HCT116 (cell line): ENCODE data around the gene LTBP1. TPM values are rescaled to one million over a fixed set of nuclear protein-coding genes. Genes with fewer than 3 reads are reported as not detected.

Source experiments
- ATAC-seq: fragments of 200-7000 bp; cut with Tn5 transposase; 2 replicates; pipeline ENCODE4 v1.9.1; 2020; ENCODE audit warnings: mild to moderate bottlenecking, moderate library complexity
- BruUV-seq: library from RNA; stranded (reverse); fragments of 400-500 nt; replicated peaks from 2 replicates; lab custom pipeline; 2021; lab: Mats Ljungman, UMichigan
- CTCF ChIA-PET: fragments of 300-600 bp; sonication (Branson Sonifier 250); formaldehyde crosslinking; loops from one replicate; lab custom pipeline; 2021; ENCODE audit warnings: antibody characterized with exemption; lab: Charles Lee
- POLR2A ChIA-PET: fragments of 300-600, 350-600 bp; sonication (Branson Sonifier 250); formaldehyde crosslinking; loops from one replicate; lab custom pipeline; 2021; ENCODE audit warnings: antibody characterized with exemption; lab: Charles Lee
- RAD21 ChIA-PET, 2 experiments: fragments of 300-600 bp; sonication (Branson Sonifier 250); formaldehyde crosslinking; loops; one replicate each; lab custom pipeline; 2023; ENCODE audit warnings: low total read pairs in 2 of 2; ENCODE audit not compliant: uncharacterized antibody in 2 of 2, unreplicated experiment in 2 of 2, low non-redundant PET in 1 of 2; lab: Charles Lee
- DNase-seq: peaks from one replicate; pipeline ENCODE4 v3.0.0-alpha.2; 2010; ENCODE audit warnings: low read depth, low spot score
- H2AFZ ChIP-seq: fragments of 200-600 bp; shearing (Covaris generic), sonication (generic); 2 replicates; pipeline ENCODE4 v1.6.1; 2017; ENCODE audit warnings: low read depth, mixed run types, mixed read lengths, antibody characterized with exemption, low read length; ENCODE audit not compliant: poor library complexity, severe bottlenecking
- H3K27ac ChIP-seq: 2 replicates; pipeline ENCODE4 v1.5.1; 2012; ENCODE audit warnings: low read depth, low read length
- H3K27me3 ChIP-seq: fragments of 200-600 bp; sonication (generic); 2 replicates; pipeline ENCODE4 v1.6.1; 2016; ENCODE audit warnings: mixed run types, low read length, mixed read lengths; ENCODE audit not compliant: insufficient read depth
- H3K36me3 ChIP-seq, 2 experiments: fragments of 200-500 bp in 1 of 2; fragments of 200-600 bp in 1 of 2; sonication (Bioruptor generic) in 1 of 2; sonication (generic) in 1 of 2; 2 replicates each; pipeline versions ENCODE4 v1.5.1 to v1.6.1; 2014 to 2016; ENCODE audit warnings: low read length in 2 of 2, inconsistent platforms in 1 of 2, mixed read lengths in 1 of 2, mixed run types in 1 of 2; ENCODE audit not compliant: insufficient read depth in 2 of 2, control insufficient read depth in 1 of 2
- H3K4me1 ChIP-seq, 2 experiments: fragments of 200-600 bp in 1 of 2; sonication (generic) in 1 of 2; 2 replicates each; pipeline versions ENCODE4 v1.5.1 to v1.6.1; 2012 to 2017; ENCODE audit warnings: low read length in 2 of 2, inconsistent platforms in 1 of 2, mild to moderate bottlenecking in 1 of 2, mixed read lengths in 1 of 2, mixed run types in 1 of 2, moderate library complexity in 1 of 2; ENCODE audit not compliant: insufficient read depth in 2 of 2, control insufficient read depth in 1 of 2
- H3K4me2 ChIP-seq: fragments of 200-600 bp; sonication (generic); 2 replicates; pipeline ENCODE4 v1.6.1; 2017; ENCODE audit warnings: mixed run types, low read length, mixed read lengths
- H3K4me3 ChIP-seq, 2 experiments: fragments of 200-600 bp in 1 of 2; sonication (generic) in 1 of 2; replicated peaks in 1 of 2; 2 replicates each; pipeline ENCODE4 v1.5.1; 2011 to 2016; ENCODE audit warnings: low read length in 2 of 2, control low read depth in 1 of 2, low read depth in 1 of 2, mild to moderate bottlenecking in 1 of 2, mixed read lengths in 1 of 2, mixed run types in 1 of 2
- H3K79me2 ChIP-seq: fragments of 200-600 bp; sonication (generic); 2 replicates; pipeline ENCODE4 v1.6.1; 2017; ENCODE audit warnings: mild to moderate bottlenecking, mixed run types, low read length, moderate library complexity, mixed read lengths; ENCODE audit not compliant: insufficient read depth
- H3K9ac ChIP-seq: fragments of 200-600 bp; sonication (generic); 2 replicates; pipeline ENCODE4 v1.6.1; 2016; ENCODE audit warnings: low read length, mixed read lengths
- H3K9me2 ChIP-seq: fragments of 200-600 bp; sonication (generic), shearing (Covaris generic); 2 replicates; pipeline ENCODE4 v1.6.1; 2017; ENCODE audit warnings: mixed run types, mild to moderate bottlenecking, moderate library complexity; ENCODE audit not compliant: insufficient read depth
- H3K9me3 ChIP-seq, 2 experiments: fragments of 200-500 bp in 1 of 2; fragments of 200-600 bp in 1 of 2; sonication (Bioruptor generic) in 1 of 2; sonication (generic) in 1 of 2; 2 replicates each; pipeline ENCODE4 v1.6.1; 2014 to 2017; ENCODE audit warnings: low read length in 2 of 2, mixed read lengths in 2 of 2, inconsistent platforms in 1 of 2, low read depth in 1 of 2, mild to moderate bottlenecking in 1 of 2, mixed run types in 1 of 2, moderate library complexity in 1 of 2; ENCODE audit not compliant: control insufficient read depth in 1 of 2, insufficient read depth in 1 of 2
- H4K20me1 ChIP-seq: fragments of 200-600 bp; sonication (generic), shearing (Covaris generic); 2 replicates; pipeline ENCODE4 v1.6.1; 2017; ENCODE audit warnings: mixed run types, mild to moderate bottlenecking, moderate library complexity; ENCODE audit not compliant: insufficient read depth
- EGR1 ChIP-seq: IDR thresholded peaks from 2 replicates; pipeline ENCODE4 v1.6.1; 2012; ENCODE audit warnings: low read depth
- POLR2AphosphoS5 ChIP-seq: IDR thresholded peaks from 2 replicates; pipeline ENCODE4 v1.6.1; 2011; ENCODE audit warnings: mild to moderate bottlenecking, low read depth, low read length, moderate library complexity
- RAD21 ChIP-seq: IDR thresholded peaks from 2 replicates; pipeline ENCODE4 v1.6.1; 2012; ENCODE audit warnings: low read depth, mild to moderate bottlenecking
- SP1 ChIP-seq: IDR thresholded peaks from 2 replicates; pipeline ENCODE4 v1.6.1; 2012; ENCODE audit warnings: low read depth
- SRF ChIP-seq: IDR thresholded peaks from 2 replicates; pipeline ENCODE4 v1.6.1; 2012; ENCODE audit warnings: low read depth
- intact Hi-C: fragments of 100-400 bp; cut with micrococcal nuclease; formaldehyde crosslinking; loops from 2 replicates; pipeline ENCODE4 v1.10.0; 2022
- total RNA-seq: library from RNA; stranded (reverse); gene quantifications from one replicate; pipeline ENCODE4 v1.2.1, GENCODE V29; 2021; ENCODE audit not compliant: unreplicated experiment
- TF ChIP-seq, protein P1 (sequence below): IDR thresholded peaks from 2 replicates; pipeline ENCODE4 v1.6.1; 2012; ENCODE audit warnings: low read depth
- TF ChIP-seq, protein P2 (sequence below): IDR thresholded peaks from 2 replicates; pipeline ENCODE4 v1.6.1; 2011; ENCODE audit warnings: mild to moderate bottlenecking, low read length, moderate library complexity; ENCODE audit not compliant: insufficient replicate concordance; ENCODE audit errors: extremely low read depth
- TF ChIP-seq, protein P3 (sequence below): IDR thresholded peaks from 2 replicates; pipeline ENCODE4 v1.6.1; 2012

Gene LTBP1
- total RNA-seq, 1 experiment from 2014 or later = 5.1 TPM

DNA sequence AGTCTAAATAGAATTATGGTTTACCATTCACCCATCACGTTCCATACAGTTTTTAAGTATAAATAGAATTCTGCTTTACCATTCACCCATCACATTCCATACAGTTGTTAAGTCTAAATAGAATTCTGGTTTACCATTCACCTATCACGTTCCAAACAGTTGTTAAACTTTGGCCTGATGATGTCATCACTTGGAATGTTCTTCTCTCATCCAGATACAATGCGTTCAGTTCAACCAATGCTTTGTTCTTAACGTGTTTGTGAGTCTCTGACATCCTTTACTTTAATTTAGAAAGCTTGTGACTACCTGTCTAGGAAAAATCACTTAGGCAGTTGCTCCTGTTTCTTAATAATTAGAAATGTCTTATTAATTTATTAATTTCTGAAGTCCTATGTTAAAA is 293.4 kb downstream of the LTBP1 start:
- ChIA-PET POLR2A (no interaction called here), RAD21 (no interaction called here)
- Histone ChIP-seq H3K27ac (no peak overlapping the region), H2AFZ (no peak overlapping the region), H3K4me1 (no peaks in the 10 kb centered on the region), H4K20me1 (no peaks in the 10 kb centered on the region), H3K4me2 (no peak overlapping the region), H3K9ac (no peak overlapping the region), H3K79me2 (no peaks in the 10 kb centered on the region), H3K4me3 (no peak overlapping the region), H3K9me2 (no peaks in the 10 kb centered on the region)
- no peak for ATAC-seq
- no peak for DNase-seq
- intact Hi-C loops = no loop called here
- TF ChIP-seq SRF = no peak
- TF ChIP-seq, all 23 proteins: peak for 0
- no peaks in the 10 kb centered on the region for H3K9me3 ChIP-seq
- BruUV-seq = no TSS peak
- CTCF ChIA-PET = no interaction called here
- H3K27me3 ChIP-seq = no peaks in the 10 kb centered on the region
- no peaks in the 10 kb centered on the region for H3K36me3 ChIP-seq

DNA sequence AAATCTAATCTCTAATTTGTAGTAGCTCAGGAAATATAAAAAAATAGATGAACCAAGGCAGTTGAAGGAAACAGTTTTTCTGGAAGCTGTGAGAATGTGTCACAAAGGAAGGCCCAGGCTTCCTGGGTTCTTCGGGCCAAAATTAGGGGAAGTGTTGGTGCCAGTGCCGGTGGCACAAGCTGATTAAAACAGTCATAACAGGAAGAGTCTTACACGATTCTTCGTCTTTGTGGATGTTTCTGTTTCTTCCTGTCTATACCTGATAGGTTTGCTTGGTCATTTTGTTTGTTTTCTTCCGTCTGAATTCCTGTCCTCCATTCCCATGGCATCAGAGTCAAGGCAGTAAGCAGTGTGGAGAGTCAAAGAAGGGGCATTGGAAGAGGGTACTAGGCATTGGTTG is 294.3 kb downstream of the LTBP1 start:
- POLR2A ChIA-PET = no interaction called here
- Histone ChIP-seq H3K4me3 (no peak overlapping the region), H3K79me2 (no peaks in the 10 kb centered on the region), H3K27ac (no peak overlapping the region), H4K20me1 (no peaks in the 10 kb centered on the region), H3K36me3 (no peaks in the 10 kb centered on the region), H3K9me3 (no peaks in the 10 kb centered on the region), H3K9ac (no peak overlapping the region), H3K4me2 (no peak overlapping the region), H3K9me2 (no peaks in the 10 kb centered on the region), H3K27me3 (no peaks in the 10 kb centered on the region), H2AFZ (no peak overlapping the region), H3K4me1 (no peaks in the 10 kb centered on the region)
- BruUV-seq = no TSS peak
- TF ChIP-seq SP1 = no peak
- no peak for ATAC-seq
- DNase-seq = no peak
- intact Hi-C loops = no loop called here
- RAD21 ChIA-PET = no interaction called here
- CTCF ChIA-PET = no interaction called here

DNA sequence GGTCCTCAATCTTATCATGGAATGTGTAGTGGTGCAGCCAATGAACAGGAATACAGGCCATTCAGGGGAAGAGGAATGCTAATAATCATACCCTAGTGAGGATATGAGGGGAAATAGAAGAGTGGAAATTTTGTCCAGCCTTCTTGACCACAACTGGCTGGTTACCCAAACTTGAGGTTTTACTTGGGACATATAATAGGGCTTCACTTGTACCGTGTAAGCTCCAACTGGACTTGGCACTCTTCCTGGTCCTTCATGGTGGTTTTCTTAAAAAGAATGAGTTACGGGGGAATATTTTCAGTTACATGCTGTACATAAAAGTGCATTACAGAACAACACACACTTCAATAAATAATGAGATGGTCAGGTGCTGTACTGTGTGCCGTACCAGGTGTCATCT is 294.8 kb downstream of the LTBP1 start:
- BruUV-seq = no TSS peak
- POLR2A ChIA-PET = no interaction called here
- H3K9me2 ChIP-seq = no peaks in the 10 kb centered on the region
- no peak for TF ChIP-seq RAD21
- TF ChIP-seq, protein P1, sequence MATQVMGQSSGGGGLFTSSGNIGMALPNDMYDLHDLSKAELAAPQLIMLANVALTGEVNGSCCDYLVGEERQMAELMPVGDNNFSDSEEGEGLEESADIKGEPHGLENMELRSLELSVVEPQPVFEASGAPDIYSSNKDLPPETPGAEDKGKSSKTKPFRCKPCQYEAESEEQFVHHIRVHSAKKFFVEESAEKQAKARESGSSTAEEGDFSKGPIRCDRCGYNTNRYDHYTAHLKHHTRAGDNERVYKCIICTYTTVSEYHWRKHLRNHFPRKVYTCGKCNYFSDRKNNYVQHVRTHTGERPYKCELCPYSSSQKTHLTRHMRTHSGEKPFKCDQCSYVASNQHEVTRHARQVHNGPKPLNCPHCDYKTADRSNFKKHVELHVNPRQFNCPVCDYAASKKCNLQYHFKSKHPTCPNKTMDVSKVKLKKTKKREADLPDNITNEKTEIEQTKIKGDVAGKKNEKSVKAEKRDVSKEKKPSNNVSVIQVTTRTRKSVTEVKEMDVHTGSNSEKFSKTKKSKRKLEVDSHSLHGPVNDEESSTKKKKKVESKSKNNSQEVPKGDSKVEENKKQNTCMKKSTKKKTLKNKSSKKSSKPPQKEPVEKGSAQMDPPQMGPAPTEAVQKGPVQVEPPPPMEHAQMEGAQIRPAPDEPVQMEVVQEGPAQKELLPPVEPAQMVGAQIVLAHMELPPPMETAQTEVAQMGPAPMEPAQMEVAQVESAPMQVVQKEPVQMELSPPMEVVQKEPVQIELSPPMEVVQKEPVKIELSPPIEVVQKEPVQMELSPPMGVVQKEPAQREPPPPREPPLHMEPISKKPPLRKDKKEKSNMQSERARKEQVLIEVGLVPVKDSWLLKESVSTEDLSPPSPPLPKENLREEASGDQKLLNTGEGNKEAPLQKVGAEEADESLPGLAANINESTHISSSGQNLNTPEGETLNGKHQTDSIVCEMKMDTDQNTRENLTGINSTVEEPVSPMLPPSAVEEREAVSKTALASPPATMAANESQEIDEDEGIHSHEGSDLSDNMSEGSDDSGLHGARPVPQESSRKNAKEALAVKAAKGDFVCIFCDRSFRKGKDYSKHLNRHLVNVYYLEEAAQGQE = no peak
- no peak for TF ChIP-seq SP1
- no peak for TF ChIP-seq EGR1
- TF ChIP-seq, protein P2, sequence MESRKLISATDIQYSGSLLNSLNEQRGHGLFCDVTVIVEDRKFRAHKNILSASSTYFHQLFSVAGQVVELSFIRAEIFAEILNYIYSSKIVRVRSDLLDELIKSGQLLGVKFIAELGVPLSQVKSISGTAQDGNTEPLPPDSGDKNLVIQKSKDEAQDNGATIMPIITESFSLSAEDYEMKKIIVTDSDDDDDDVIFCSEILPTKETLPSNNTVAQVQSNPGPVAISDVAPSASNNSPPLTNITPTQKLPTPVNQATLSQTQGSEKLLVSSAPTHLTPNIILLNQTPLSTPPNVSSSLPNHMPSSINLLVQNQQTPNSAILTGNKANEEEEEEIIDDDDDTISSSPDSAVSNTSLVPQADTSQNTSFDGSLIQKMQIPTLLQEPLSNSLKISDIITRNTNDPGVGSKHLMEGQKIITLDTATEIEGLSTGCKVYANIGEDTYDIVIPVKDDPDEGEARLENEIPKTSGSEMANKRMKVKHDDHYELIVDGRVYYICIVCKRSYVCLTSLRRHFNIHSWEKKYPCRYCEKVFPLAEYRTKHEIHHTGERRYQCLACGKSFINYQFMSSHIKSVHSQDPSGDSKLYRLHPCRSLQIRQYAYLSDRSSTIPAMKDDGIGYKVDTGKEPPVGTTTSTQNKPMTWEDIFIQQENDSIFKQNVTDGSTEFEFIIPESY = no peak
- no peak for TF ChIP-seq POLR2AphosphoS5
- TF ChIP-seq, protein P3, sequence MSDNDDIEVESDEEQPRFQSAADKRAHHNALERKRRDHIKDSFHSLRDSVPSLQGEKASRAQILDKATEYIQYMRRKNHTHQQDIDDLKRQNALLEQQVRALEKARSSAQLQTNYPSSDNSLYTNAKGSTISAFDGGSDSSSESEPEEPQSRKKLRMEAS = no peak

More for the DNA sequence above, 294.8 kb downstream of the LTBP1 start:
- Histone ChIP-seq H3K4me2 (no peak overlapping the region), H3K27me3 (no peaks in the 10 kb centered on the region), H3K9me3 (no peaks in the 10 kb centered on the region), H3K79me2 (no peaks in the 10 kb centered on the region), H3K9ac (no peak overlapping the region), H3K27ac (no peak overlapping the region), H3K4me1 (no peaks in the 10 kb centered on the region), H3K36me3 (no peaks in the 10 kb centered on the region), H4K20me1 (no peaks in the 10 kb centered on the region), H3K4me3 (no peak overlapping the region), H2AFZ (no peak overlapping the region)
- ChIA-PET RAD21 (no interaction called here), CTCF (no interaction called here)
- no peak for ATAC-seq
- no peak for DNase-seq
- intact Hi-C loops = no loop called here
